NCI-H146 (cell line): Measurements from ENCODE around the gene ABL2.
A peak's percentile ranks its signal among the peaks of the same experiment; 100 is the strongest.

Experiments
- DNase-seq: peaks from one replicate; lab custom pipeline; 2025; lab: John Stamatoyannopoulos, UW

The ABL2 gene

DNA sequence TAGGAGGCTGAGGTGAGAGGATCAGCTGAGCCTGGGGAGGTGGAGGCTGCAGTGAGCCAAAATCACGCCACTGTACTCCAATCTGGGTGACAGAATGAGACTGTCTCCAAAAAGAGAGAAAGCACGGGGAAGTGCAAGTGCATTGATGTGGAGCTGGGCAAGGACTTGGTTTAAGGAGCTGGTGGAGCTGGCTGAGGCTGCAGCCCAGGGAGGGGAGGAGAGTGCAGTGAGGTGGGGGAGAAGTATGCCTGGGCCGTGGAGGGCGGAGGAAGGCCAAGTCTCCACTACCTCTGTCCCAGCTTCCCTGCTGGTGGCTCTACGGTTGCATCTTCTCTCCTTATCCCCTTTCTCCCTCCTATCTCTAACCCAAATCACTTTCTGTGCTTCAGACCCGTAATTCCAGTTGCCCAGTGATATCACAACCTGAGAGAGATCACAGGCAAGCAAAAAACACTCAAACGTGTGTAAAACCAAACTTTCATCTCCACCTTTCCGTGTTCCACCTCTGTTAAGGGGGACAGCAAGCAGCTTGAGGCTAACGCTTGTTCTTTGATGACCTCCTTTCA is 136.5 kb downstream of the ABL2 start:
- DNase-seq = no peak

DNA sequence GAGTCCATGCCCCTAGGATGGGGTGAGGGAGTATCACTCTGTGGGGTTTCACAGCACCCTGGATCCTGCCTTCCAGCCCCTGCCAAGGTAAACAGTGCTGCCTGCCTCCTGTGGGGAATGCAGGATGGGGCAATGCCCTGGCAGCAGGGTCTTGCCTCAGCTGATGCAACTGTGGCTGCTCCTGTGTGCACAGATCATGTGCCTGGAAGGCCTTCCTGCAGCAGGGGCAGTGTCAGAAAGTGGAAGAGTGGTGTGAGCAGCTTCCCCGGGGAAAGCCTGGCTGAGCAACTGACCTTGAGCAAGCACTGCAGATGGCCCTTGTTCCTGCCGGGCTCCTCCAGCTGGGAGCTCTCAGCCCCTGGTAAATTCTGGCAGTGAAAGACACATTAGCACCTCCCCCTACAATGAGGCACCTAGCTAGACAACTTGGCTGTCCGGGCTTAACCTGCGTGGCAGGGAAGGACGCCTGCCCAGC is 137.7 kb downstream of the ABL2 start:
- DNase-seq = no peak

GRCh38 chr1:179090923-179091322 is 138.6 kb downstream of the ABL2 start:
- no peak for DNase-seq

GRCh38 chr1:179090522-179090921 is 139.0 kb downstream of the ABL2 start:
- DNase-seq = no peak

DNA sequence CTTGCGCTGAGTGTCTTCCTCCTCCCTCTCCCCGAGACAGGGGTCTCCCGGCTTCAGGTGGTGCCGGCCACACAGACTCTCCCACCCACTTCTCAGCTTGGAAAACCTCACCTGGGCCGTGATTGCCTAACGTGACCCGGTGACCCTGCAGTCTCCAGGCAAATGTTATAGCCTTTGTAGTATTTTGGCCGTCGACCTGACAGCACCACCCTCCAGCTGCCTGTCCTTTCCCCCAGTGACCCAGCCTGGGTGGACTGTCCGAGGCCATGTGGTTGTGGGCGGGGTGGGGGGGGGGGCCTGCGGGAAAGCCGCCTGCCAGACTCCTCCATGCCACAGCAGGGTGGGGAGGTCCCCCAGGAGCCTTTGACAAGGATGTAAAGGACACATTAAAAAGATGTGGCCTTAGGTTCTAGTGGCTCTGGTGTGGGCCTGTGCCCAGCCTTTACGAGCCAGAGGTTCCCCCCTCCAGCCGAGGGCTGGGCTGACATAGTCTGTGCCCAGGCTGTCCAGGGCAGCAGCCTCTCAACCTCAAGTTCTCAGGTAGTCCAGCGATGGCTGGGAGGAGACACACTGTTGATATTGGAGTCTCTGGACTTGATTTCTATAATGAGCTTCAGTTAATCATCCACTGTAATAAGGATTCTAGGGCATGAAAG is 139.5 kb downstream of the ABL2 start:
- DNase-seq = no peak

GRCh38 chr1:179087665-179088064 is 141.8 kb downstream of the ABL2 start:
- DNase-seq = peak; percentile 34

DNA sequence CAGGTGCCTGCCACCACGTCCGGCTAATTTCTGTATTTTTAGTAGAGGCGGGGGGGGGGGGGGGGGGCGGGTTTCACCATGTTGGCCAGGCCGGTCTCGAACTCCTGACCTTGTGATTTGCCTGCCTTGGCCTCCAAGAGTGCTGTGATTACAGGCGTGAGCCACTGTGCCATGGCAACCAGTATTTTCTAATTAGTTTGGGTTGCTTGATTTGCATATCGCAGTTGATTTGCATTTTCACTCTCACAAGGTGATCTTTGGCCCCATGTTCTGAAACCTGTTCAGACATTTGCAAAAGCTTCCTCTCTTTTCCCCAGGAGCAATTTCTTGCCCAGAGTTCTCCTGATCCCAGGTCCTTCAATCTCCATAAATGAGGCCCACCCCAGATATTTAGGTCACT is 145.9 kb downstream of the ABL2 start:
- DNase-seq = no peak

GRCh38 chr1:179082999-179083335 is 146.5 kb downstream of the ABL2 start:
- DNase-seq = no peak

DNA sequence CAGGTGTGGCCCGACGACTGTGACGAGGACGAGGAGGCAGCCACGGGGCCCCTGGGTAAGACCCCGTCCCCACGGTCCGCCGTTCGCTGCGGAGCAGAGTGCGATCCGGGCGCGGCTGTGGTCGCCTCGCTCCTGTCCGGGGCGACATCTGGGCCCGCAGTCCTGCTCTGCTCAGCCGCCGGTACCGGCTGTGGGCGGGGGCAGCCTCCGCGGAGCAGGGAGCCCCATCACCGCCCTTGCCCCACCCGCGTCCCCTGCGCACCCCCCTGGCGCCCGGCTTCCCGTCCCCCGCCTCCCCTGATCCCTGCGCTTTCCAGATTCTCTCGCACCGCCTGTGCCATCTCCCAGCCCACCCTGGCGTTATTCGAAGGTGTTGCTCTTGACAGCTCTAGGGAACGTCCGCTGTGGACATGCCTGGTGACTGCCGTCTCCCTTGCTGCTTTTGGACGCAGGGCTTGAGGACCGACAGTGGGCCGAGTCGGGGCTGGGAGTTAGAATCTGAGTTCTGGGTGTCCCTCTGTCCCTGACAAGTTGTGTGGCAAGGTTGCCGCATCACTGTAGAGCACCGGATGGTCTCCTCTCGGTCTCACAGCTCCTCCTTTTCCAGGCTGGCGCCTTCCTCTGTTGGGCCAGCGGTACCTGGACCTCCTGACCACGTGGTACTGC is 147.0 kb downstream of the ABL2 start:
- DNase-seq = peak; percentile 59

- DNase-seq = peak; percentile 92
Measured at GRCh38 chr1:179081687-179082332, 147.7 kb downstream of the ABL2 start, which contains the start of gene TOR3A. Gene TOR3A (plus strand): TSS chr1:179082070. CDS start chr1:179082129, 59 bp downstream.

DNA sequence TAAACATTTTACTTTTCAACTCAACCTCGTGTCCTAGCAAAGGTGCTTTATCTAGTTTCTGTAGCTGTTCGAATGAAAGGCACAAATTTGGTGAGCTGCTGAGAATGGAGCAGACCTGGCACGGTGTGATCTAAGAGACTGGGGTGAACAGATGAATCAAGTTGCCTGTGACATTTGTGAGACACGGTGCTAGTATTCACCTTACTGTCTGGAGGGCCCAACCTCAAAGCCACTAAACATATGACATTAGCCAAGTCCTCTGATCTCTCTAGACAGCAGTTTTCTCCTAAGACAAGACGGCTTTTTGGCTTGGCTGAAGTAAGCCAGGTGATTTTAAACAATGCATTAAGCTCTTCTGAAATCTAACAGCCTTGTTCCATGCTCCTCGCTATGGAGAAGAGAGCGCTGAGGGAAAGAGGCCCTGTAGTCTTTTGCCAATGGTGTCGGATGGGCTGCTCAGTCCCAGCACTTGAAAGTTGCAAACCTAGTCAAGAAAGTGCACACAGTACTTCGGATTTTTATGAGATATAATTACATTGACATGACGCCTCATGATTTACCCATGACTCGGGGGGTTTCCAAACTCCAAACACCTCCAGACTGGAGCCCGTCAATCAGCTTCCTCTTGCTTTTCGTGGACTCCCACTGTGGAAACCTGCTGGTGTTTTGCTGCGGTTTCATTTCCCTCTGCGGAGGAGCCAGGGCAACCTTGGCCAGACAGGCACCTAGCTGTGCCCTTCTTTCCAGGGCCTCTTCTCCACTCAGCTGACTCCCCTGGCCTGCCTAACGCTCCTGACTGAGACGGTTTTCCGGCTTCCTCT is 148.4 kb downstream of the ABL2 start:
- no peak for DNase-seq

DNA sequence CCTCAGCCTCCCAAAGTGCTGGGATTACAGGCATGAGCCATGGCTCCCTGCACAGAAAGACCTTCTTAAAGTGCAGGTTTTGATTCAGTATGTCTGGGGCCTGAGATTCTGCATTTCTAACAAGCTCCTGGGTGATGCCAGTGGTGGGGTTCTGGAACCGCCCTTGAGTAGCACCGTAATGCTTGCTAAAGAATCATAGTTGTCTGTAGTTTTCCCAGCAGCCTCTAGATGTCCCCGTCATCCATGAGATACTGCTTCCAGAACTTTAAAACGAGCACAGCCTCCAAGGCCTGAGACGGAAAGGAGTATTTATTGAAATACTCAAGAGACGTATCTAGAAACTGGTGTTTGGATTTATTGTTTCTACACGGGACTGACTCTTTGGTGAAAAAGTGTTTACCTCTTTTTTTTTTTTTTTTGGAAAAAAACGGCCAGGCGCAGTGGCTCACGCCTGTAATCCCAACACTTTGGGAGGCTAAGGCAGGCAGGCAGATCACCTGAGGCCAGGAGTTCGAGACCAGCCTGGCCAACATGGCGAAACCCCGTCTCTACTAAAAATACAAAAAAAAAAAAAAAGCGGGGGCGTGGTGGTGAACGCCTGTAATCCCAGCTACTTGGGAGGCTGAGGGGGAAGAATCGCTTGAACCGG is 150.2 kb downstream of the ABL2 start:
- peak; percentile 60 for DNase-seq

- no peak for DNase-seq
Measured at GRCh38 chr1:179077396-179077795, 152.1 kb downstream of the ABL2 start.

GRCh38 chr1:179066471-179066870 is 163.0 kb downstream of the ABL2 start:
- DNase-seq = no peak

- no peak for DNase-seq
Measured at GRCh38 chr1:179061360-179062282, 167.9 kb downstream of the ABL2 start.

GRCh38 chr1:179058487-179059483 is 170.7 kb downstream of the ABL2 start:
- DNase-seq = no peak

- DNase-seq = no peak
Measured at GRCh38 chr1:179055937-179056336, 173.5 kb downstream of the ABL2 start.

GRCh38 chr1:179053486-179053885 is 176.0 kb downstream of the ABL2 start:
- no peak for DNase-seq

DNA sequence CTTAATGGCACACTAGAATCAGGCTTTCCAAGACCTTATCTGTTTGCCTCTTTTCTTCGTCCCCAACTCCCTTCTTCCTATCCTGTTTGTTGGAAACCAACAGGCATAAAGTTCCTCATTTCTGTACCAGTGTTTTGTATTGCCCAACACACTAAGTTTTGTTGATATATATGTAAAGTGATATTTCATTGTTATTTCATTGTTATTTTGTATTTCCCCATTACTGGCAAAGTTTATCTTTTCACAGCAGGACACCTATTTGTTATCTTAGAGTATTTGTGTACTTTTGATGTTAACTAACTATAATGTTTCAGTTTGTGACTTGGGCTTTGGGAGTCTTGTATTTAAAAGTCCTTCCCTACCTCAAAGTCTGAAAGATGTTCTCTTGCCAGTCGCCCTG is 176.7 kb downstream of the ABL2 start:
- no peak for DNase-seq
